Activated T-helper 1 cell treated with Interleukin-2 at 50 U/mL for 16 hours (primary cell): ENCODE data around the gene MUC20.

Source experiments
- DNase-seq: peaks from one replicate; pipeline ENCODE4 v3.0.0-alpha.2; 2020; ENCODE audit warnings: low read depth

Gene MUC20

DNA sequence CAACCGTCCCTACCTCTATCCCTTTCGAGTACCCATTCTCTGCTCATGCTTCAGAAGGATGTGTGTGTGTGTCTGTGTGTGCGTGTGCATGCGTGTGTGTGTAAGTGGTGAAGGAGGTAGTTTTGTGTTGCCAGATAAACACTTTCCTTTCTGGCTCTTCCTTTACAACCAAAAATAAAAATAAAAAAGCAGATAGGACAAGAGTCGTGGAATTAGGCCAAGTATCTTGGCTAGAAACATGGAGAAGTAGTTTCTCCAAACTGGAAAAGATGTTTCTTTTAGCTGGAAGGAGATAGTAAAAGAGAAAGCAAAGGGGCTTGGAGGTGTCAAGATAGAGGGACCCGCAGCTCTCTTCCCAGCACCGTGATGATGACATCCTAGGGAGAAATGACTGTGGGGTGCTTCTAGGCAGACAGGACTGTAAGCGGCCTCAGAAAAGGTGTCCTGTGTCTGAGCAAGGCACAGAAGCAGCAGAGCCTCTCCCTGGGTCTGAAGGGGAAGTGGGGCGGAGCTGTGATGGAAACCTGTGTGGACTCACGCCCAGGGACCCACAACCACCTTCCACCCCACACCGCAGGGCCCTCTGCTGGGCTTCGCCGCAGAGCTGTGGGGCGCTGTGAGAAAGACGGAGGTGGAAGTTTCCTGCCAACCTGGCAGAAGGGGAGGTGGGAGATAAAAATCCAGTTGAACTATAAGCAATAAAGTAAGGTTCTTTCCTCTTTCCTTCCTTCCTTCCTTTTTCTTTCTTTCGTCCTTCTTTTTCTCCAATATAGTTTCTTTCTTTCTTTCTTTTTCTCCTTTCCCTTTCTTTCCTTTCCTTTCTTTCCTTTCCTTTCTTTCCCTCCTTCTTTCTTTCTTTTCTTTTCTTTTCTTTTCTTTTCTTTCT lies 35.3 kb downstream of the MUC20 start:
- no peak for DNase-seq

DNA sequence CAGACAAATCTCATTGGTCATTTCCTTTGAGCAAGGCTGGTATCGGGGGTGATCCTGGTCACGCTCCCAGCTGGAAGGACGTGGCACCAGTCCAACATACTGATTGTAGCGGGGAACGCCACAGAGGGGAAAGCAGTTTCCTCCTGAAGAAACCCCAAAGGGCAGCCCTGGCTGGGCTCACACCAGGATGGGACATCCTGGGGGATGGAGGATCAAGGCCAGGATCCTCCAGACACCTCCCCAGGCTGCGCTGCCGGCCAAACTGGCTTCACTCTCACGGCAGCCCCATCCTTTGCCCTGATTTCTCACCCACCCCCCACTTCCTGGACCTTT lies 36.6 kb downstream of the MUC20 start:
- DNase-seq: no peak

DNA sequence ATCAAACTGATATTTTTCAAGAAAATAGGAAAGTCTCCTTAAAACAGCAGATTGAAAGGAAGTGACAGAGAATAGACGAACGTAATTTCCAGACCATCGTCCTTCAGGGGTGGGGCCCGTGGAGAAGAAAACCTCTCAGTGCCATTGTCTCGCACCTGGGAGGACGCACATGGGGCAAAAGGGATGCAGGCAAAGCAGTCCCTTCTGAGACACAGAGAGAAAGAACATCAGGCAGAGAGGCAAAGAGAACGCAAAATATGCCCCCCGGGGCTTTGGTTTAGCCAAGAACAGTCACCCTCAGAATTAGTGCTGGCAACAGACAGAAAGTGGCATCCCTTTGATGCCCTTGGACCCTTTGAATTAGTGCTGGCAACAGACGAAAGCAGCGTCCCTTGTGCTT lies 37.0 kb downstream of the MUC20 start:
- no peak for DNase-seq

DNA sequence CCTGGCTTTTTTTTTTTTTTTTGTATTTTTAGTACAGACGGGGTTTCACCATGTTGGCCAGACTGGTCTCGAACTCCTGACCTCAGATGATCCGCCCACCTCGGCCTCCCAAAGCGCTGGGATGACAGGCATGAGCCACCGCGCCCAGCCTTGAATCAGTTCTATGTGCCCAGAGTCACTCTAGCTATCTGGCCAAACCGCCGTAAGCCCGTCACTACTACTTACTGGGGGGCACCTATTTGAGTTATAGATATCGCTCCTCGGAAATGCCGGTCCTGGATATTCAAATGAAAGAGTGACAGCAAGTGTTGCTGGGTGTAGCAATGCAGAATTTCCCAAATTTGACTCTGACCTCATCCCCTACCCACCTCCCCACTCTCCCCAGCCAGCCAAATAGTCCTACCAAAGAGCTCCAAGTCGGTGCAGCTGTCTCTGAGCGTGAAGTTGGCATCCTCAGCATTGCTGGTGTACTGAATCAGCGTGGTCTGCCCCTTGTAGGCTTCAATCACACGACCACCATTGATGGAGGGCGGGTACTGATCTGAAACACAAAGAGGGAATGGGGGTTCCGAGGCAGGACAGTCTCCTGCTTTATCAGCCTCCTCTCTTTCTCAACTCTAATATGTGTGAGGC lies 38.1 kb downstream of the MUC20 start:
- no peak for DNase-seq

DNA sequence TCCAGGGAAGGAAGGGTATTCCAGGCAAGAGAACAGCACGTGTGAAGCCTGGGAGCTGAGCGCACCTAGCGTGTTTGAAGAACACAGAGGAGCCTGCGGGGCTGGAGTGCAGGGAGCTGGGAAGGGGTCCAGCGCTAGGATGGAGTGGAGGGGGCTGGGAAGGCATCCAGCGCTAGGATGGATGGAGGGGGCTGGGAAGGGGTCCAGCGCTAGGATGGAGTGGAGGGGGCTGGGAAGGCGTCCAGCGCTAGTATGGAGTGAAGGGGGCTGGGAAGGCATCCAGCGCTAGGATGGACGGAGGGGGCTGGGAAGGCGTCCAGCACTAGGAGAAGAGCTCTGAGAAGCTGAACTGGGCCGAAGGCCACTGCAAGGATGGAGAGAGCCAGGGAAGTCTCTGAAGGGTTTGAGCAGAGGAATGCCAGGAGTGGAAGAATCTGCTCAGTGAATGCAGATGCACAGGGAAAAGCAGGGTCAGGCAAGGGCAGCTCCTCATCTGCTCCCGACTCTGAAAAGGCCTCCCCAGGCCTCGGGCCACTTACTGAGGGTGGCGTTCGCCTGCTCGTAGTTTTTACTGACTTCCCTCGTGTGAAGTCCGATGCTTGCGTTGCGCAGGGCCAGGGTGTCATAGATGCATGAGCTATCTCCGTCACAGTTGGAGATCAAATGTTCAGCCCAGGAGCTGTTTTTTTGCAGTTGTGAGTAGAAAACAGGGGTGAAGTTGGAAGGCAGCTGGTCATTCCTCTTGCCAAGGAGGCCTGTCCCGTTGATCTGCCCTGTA lies 39.8 kb downstream of the MUC20 start:
- no peak for DNase-seq

DNA sequence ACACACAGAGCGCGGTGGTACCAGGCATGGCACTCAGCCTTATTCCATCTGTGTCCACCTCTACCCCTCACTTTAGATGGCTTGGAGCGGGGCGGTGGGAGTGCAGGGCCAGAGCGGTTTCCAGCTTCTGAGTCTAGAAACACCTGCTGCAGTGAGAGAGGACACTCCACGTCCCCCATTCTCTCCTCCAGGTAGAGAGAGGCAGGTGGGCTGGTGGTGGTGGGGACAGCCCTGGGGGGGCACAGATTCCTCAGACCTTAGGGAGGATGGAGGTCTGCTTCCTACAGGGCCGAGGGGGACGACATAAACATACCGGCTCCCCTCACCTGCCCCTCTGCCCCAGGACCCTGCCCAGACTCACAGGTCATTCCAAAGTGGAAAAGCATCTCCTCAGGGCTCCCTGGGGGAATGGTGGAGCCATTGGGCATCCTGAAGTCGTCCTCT lies 40.4 kb downstream of the MUC20 start:
- DNase-seq: no peak

DNA sequence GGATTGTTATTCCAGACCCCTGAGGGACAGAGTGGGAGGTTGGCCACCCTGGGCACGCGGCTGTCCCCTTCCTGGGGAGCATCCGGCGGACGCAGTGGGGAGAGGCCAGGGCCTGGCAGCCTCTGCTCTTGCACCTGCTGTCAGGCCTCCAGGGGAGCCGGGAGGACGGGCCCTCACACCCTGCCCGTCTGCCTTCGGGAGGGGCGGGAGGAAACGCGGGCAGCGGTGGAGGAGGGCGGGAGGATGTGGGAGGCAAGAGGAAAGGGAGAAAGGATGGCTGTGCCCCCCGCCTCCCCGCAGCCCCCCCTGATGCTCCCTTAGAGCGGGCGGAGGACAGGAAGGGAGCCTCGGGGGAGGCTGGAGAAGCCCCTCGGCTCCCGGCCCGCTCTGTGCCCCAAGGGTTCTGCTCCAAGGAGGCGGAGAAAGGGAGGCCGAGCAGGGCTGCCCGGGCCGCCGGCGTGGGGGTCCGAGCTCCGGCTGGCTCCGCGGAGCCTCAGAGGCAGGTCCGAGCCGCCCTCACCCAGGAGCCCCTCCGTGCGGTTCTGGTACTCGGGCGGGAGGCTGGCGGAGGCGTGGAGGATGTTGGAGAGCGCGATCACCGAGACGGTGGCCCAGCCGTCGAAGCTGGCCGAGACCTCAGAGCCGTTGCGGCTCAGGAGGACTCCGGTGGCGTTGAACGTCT lies 40.9 kb downstream of the MUC20 start:
- no peak for DNase-seq

DNA sequence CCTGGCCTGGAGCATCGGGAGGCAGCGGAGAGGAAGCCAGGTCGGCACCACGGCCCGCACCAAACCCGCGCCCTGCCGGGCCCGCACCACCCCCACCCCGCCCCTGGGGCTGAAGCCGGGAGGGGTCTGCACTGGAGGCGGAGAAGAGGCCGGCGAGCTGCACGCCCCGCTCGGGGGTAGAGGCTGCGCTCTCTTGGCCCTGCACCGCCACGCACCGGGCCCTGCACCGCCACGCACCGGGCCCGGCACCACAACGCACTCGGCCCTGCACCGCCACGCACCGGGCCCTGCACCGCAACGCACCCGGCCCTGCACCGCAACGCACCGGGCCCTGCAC lies 41.4 kb downstream of the MUC20 start:
- no peak for DNase-seq

DNA sequence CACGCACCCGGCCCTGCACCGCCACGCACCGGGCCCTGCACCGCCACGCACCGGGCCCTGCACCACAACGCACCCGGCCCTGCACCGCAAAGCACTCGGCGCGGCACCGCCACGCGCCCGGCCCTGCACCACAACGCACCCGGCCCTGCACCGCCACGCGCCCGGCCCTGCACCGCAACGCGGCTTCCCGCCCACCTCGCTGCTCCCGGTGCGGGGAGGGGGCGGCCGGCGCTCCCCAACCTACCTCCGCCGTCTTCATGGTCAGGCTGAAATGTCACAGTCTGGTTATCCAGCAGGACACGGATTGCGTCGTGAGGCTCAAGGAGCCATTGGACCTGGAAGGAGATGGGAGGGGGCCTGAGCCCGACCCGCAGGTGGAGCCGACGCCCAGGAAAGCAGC lies 41.8 kb downstream of the MUC20 start:
- no peak for DNase-seq

DNA sequence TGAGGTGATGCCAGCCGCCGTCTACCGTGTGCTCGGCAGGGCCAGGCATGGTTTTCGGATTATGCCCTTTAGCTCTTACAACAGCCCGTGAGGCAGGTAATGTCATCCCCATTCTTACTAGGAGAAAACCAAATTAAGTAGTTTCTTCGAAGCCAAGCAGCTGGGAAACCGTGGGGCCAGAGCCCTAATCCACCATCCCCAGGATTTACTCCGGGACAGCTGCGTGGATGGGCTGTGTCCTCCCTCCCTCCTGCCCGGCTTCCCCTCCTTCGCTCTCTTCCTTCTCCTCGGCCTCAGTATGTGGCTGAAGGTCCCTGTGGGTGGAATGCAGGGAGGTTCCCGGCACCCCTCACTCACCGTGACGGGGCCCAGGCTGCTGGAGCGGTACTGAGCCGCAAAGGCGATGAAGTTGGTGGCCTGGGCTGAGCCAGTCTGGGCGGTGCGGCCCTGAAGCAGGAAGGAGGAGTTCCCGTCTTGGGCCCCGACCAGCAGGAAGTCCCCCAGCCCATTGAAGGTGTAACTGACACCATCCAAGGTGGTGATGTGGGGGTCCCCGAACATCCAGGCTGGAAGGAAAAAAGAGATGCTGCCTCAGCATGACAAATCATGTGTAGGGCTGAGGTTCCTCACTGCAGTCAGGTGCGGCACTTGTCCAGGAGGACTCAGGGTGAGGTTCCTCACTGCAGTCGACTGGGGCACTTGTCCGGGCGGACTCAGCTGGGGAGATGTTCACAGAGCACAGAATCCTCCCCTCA lies 42.5 kb downstream of the MUC20 start:
- no peak for DNase-seq

DNA sequence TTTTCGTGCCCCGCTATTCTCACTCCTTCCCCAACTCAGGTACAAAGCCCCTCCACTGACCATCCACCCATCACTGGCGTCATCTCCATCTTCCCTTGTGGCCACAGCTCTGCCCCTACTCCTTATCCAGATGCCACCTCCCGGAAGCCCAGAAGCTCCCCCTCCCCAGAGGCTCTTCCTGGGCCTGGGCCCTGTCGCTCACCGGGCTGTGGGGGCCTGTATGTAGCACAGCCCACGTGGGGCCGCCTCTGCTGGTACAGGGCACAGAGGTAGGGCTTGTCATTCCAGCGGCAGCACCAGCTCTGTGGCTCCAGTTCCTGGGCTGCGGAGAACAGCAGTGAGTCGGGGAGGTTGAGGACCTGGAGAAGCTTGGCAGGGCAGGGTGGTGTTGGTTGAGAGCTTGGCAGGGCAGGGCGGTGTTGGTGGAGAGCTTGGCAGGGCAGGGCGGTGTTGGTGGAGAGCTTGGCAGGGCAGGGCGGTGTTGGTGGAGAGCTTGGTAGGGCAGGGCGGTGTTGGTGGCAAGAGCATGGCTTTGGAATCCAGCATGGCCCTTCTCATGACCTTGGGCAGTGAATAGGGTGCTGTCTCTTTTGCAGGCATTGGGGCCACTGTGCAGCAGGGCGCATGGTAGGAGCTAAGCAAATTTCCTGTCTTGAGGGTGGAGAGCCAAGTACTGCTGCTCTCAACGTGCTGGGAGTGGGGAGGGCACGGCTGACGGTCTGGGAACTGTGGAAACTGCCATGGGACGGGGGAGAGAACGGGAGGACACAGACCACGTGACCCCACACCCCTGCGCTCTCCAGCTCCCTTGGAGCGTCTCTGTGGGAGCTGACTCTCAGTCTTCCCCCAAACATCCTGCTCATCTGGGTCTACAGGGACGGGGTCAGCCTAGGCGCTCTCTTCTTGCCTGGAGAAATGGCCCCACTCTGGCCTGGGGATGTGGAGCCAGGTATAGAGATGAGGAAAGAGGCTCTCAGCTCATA lies 43.4 kb downstream of the MUC20 start:
- DNase-seq: no peak

DNA sequence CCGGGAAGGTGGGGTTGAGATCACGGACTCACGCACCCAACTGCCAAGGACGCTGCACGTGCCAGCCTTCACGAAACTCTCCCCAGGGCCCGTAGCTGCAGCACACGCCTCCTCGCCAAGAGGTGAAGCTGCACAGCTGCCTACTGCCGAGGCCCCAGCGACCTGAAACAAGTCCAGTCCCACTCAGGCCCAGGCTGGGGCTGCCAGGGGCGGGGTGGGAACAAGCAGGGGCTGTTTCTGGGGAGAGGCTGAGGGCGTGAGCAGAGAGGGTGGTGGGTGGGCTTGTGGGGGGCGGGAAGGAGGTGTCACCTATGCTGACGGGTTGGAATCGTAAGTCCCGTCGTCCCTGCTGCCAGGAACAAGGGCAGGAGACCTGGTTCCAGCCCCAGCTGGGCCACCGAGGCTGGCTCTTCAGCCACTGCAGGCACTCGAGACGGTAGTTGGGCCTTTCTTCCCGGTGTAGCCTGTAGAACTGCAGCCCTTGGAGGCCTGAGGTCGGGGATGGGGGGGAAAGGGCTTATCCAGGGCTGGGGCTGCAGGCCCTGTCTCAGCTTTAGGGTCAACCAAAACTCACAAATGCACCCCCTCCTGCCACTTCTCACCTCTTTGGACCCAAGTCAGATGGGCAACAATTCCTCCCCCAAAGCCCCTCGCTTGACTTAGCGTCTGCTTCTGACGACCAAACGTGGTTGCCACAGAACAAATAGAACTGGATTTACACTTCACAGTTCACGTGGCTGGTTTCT lies 44.4 kb downstream of the MUC20 start:
- no peak for DNase-seq

DNA sequence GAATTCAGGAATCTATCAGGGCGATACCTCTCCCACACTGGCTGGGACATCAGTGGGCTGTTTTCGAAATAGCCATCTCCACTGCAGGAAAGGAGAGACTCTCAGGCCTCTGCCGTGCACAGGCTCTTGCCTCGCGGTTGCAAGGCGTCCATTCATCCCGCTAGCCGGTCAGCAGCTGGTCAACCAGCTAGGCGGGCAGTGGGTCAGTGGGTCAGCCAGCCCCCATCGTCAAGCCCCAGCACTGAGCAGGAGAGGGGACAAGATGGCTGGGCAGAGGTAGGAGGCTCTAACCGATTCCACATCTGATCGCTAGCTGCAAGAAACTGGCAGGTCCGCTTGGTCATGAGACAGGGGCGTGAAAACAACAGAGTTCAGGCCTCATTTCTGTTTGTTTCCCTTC lies 45.9 kb downstream of the MUC20 start:
- DNase-seq: no peak

DNA sequence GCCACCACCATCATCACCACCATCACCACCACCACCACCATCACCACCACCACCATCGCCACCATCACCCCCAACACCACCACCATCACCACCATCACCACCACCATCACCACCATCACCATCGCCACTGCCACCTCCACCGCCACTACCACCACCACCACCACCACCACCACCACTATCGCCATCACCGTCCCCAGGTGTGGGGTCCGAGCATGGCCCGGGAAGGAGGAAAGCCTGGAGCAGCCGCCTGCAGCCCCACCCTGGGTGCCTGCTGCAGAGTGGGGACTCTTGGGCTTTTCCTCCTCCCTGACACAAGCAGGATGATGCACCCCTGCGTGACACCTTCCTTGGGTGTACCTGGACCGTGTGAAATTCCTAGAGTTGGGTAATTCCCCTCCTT lies 47.0 kb downstream of the MUC20 start:
- no peak for DNase-seq

DNA sequence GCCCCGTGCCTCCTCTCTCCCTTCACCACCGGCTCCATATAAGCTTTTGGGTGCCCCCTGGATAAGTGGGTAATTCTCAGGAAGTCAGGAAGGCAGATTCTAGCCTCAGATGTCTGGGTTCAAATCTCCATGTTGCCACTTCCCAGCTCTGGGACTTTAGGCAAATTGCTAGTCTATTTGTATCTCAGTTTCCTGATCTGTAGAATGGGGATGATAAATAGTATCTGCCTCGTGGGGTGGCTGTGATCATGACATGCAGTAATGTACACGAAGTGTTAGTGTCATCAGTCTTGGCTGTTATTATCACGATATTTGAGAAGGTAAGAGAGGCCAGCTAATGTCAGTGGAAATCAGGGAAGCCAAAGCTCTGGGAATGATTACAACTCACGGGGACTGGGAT lies 47.6 kb downstream of the MUC20 start:
- no peak for DNase-seq

DNA sequence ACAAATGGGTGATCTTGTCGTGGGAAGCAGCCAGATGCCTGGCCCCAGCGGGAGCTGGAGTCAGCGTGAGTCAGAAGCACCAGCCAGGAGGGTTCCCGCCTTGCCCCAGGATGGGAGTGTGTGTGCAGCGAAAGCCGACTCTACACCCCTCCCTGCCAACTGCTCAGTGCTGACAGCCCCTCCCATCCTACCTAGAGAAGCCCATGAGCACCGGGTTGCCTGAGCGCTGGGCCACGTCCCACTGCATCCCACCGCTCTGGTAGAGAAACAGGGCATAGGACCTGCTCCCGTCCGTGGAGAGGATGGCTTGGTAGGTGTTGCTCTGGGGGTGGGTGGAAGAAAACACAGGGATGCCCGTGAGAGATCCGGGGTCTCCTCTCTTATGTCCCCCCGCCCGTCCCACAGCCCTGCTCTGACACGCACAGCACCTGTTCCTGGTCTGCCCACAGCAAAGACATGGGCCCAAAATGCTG lies 48.1 kb downstream of the MUC20 start:
- no peak for DNase-seq

DNA sequence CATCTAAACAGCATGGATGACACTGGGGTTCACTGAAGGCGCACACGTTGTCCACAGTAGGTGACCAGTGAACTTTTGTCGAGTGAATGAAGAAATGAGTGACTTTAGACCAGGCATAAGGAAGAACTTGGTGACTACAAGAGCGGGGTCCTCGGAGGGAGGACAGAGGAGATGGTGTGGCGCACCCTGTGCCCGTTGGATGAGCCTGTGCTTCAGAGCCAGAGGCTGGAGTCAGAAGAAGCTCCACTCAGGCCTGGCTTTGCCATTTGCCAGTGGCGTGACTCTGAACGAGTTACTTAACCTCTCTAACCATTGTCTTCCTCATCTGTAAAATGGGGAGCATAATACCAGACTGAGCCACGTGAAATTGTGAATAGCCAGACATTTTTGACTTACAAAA lies 48.8 kb downstream of the MUC20 start:
- no peak for DNase-seq

DNA sequence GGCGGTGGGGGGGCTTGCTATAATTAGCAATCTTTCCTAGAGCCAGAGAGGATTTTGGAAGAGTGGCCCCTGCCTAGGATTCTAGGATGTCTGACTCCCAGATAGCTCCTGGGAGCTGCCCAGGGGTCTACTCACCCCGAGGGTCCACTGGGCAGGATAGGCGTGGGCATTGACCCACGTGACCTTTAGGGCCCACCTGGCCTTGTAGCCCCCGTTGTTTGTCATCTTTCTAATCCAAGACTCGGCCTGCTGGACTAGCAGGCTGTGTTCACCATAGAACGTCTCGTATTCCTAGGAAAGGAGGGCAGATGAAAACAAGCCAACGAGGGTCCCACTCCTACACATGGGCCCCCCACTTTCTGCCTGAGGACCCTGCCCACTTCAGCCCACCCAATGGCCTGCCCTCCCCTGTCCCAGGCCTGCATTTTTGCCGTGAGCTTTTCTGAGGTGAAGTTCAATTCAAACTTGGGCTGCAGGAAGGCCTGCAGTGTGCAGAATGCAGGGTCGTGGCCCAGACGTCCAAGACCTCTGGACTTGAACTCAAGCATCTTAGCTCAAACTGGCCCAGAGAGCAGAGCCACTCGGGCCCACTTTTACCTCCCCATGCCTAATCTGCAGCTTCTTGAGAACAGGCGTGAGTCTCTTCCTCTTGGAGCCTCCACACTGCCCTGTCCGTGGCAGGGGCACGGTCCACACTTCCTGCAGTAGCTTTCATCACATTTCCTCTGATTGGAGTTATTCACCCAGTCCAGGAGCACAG lies 49.5 kb downstream of the MUC20 start:
- DNase-seq: no peak
